Tibial nerve (tissue), 4 donors: ENCODE results near the gene PARP12. TPM values are rescaled to one million over a fixed set of nuclear protein-coding genes. Genes with fewer than 3 reads are reported as not detected.

Source experiments
- DNase-seq, 2 donors: peaks; one replicate each; pipeline ENCODE4 v3.0.0-alpha.2; 2019; ENCODE audit warnings: low spot score in 2 of 2
- H3K27ac ChIP-seq, 4 donors: fragments of 200-600 bp; sonication (generic) in 3 of 4; one replicate each; pipeline ENCODE4 v1.5.1; 2017 to 2019; ENCODE audit warnings: mild to moderate bottlenecking in 1 of 4
- H3K27me3 ChIP-seq, 2 donors: fragments of 200-600 bp; sonication (generic) in 1 of 2; one replicate each; pipeline versions ENCODE4 v1.5.1 to v1.6.0; 2017 to 2019
- H3K36me3 ChIP-seq, 3 donors: fragments of 200-600 bp; sonication (generic); one replicate each; pipeline ENCODE4 v1.5.1; 2018 to 2019
- H3K4me1 ChIP-seq, 4 donors: fragments of 200-600 bp; sonication (generic) in 3 of 4; one replicate each; pipeline ENCODE4 v1.5.1; 2017 to 2019
- H3K4me3 ChIP-seq, 4 donors: fragments of 200-600 bp; sonication (generic) in 3 of 4; one replicate each; pipeline ENCODE4 v1.5.1; 2017 to 2019; ENCODE audit warnings: mild to moderate bottlenecking in 1 of 4, moderate library complexity in 1 of 4
- H3K9me3 ChIP-seq, 4 donors: fragments of 200-600 bp; sonication (generic) in 3 of 4; one replicate each; pipeline ENCODE4 v1.5.1; 2017 to 2019
- EP300 ChIP-seq, 2 donors: sonication (generic); formaldehyde crosslinking; IDR thresholded peaks; one replicate each; pipeline ENCODE4 v1.6.1; 2017; ENCODE audit warnings: antibody characterized with exemption in 2 of 2, mild to moderate bottlenecking in 1 of 2
- POLR2A ChIP-seq, 2 donors: fragments of 450-650 bp; IDR thresholded peaks; one replicate each; pipeline ENCODE4 v1.6.1; 2017; ENCODE audit warnings: antibody characterized with exemption in 2 of 2, mild to moderate bottlenecking in 2 of 2, moderate library complexity in 2 of 2
- WGBS, 2 donors: methylation state at CpG; one replicate each; pipeline ENCODE4 v1.1.5; 2018; 5-methylcytosine and 5-hydroxymethylcytosine counted together
- small RNA-seq: library from RNA; depleted of rRNA; stranded (forward); fragments of <200 nt; gene quantifications from one replicate; pipeline ENCODE3, GENCODE V24; 2016
- total RNA-seq, 4 donors: library from RNA; depleted of rRNA; stranded (reverse); fragments of >200 nt; gene quantifications; one replicate each; pipeline ENCODE4 v1.1.0, GENCODE V29; 2016
- TF ChIP-seq, protein P1 (sequence below), 5 experiments: fragments of 200-600 bp in 3 of 5; fragments of 450-650 bp in 2 of 5; sonication (generic) in 3 of 5; IDR thresholded peaks; one replicate each; pipeline ENCODE4 v1.5.1; 2016 to 2019; ENCODE audit warnings: antibody characterized with exemption in 5 of 5, mild to moderate bottlenecking in 3 of 5, moderate library complexity in 2 of 5

The PARP12 gene
- total RNA-seq, 4 donors from 2014 or later, result 40.0 to 54.2 (median 44.2) TPM

DNA sequence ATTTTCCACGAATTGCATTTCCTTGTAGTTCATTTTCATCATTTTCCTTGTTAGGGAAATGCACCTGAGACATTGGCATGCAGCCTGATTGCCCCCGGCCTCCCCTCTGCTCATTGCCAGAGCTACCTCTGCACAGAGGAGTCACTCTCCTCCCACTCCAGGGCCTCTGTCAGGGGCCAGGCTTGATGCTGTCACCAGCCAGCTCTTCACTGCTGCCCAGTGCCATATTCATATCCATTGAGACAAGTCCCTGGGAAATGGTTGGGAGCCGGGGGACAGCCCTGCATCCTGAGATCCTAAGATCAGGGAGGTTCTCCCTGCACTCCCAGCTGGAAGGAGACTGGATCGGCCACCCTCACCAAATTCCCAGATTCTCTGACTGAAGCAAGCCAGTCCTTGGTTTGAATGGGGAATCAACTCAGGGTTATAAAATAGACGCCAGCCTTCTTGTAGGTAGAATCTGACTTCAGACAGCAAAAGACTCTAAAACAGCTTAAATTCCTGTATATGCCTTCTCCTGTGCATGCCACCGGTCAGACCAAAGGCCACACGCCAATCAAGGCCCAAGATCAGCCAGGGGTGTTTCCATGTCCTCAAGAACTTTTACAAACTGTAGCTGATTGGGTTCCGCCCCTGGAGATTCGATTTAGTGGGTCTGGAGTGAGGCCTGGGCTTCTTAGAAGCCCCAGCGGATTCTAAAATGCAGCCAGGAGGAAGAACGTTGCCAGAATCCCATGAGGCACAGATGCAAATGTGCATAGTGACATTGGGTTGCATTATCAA is 86.5 kb downstream of the PARP12 start:
- 77 to 82% methylated on average over 11 of the region's 11 CpGs for WGBS, 2 donors
- no peak overlapping the region for H3K4me3 ChIP-seq
- TF ChIP-seq POLR2A (IDR thresholded peaks at IDR 0.05), result no peak
- no peak for TF ChIP-seq EP300 (IDR thresholded peaks at IDR 0.05)
- TF ChIP-seq, protein P1, sequence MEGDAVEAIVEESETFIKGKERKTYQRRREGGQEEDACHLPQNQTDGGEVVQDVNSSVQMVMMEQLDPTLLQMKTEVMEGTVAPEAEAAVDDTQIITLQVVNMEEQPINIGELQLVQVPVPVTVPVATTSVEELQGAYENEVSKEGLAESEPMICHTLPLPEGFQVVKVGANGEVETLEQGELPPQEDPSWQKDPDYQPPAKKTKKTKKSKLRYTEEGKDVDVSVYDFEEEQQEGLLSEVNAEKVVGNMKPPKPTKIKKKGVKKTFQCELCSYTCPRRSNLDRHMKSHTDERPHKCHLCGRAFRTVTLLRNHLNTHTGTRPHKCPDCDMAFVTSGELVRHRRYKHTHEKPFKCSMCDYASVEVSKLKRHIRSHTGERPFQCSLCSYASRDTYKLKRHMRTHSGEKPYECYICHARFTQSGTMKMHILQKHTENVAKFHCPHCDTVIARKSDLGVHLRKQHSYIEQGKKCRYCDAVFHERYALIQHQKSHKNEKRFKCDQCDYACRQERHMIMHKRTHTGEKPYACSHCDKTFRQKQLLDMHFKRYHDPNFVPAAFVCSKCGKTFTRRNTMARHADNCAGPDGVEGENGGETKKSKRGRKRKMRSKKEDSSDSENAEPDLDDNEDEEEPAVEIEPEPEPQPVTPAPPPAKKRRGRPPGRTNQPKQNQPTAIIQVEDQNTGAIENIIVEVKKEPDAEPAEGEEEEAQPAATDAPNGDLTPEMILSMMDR (IDR thresholded peaks at IDR 0.05), result no peak
- no peak for DNase-seq
- H3K36me3 ChIP-seq, result no peaks in the 10 kb centered on the region
- H3K27ac ChIP-seq, result no peak overlapping the region
- no peaks in the 10 kb centered on the region for H3K9me3 ChIP-seq
- H3K4me1 ChIP-seq, result no peaks in the 10 kb centered on the region
- no peaks in the 10 kb centered on the region for H3K27me3 ChIP-seq

DNA sequence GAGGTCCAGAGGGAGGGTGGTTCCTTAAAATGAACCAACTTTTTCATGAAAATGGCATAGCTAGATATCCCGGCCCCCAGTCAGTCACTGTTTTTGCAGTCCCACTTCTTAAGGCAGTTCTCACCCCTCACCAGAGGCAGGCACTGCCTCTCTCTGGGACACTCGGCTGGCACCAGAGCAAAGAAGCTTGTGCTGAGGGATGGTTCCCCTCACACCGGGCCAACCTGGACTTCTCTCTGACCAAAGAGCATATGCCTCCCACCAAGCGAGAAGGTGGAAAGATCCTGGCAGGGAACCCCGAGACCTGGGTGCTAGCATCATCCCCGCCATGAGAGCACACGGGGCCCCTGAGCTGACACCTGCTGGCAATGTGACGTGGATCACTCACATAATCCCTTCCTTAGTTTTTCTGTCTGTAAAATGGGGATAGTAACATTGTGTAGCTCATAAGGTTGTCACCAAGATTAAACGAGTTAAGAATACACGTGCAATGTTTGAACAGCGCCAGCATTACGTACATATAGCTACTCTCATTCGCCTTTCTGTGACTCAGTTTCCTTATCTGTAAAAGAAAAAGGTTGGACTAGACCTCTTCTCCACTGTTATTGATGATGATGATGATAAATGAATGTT is 88.5 kb downstream of the PARP12 start:
- WGBS, 2 donors, result 90 to 92% methylated on average over 13 of the region's 13 CpGs
- no peak for DNase-seq
- TF ChIP-seq POLR2A (IDR thresholded peaks at IDR 0.05) (no peak), EP300 (IDR thresholded peaks at IDR 0.05) (no peak)
- TF ChIP-seq, protein P1 (IDR thresholded peaks at IDR 0.05), result no peak
- H3K9me3 ChIP-seq, result no peaks in the 10 kb centered on the region
- no peaks in the 10 kb centered on the region for H3K36me3 ChIP-seq
- no peak overlapping the region for H3K27ac ChIP-seq
- H3K4me1 ChIP-seq, result no peaks in the 10 kb centered on the region
- no peaks in the 10 kb centered on the region for H3K27me3 ChIP-seq
- no peak overlapping the region for H3K4me3 ChIP-seq

Small RNA genes within 50 kb of the gene (small RNA-seq; reads per million reads assigned to genes)
- not detected for gene RF00019

Other genes with a start within 250 kb of the PARP12 start
- gene TBXAS1, start 233.7 kb downstream of the PARP12 start, total RNA-seq, result 10 to 100 TPM; 19.0 to 80.4 (median 30.5) TPM
- 10 to 100 TPM; 15.3 to 34.5 (median 23.2) TPM for gene KDM7A, start 114.0 kb upstream of the PARP12 start, total RNA-seq